Lung (tissue), 12 donors: ENCODE data around the gene UBL4B. TPM values are rescaled to one million over a fixed set of nuclear protein-coding genes. Genes with fewer than 3 reads are reported as not detected.

Source experiments
- ATAC-seq: fragments of 200-7000 bp; cut with Tn5 transposase; one replicate; pipeline ENCODE4 v1.9.1; 2020; ENCODE audit warnings: moderate number of reproducible peaks; ENCODE audit not compliant: insufficient read depth, low FRiP score
- DNase-seq, 3 donors: peaks; one replicate each; pipeline ENCODE4 v3.0.0-alpha.2; 2013 to 2017
- H3K27ac ChIP-seq, 2 donors: one replicate each; pipeline ENCODE4 v1.5.1; 2013; ENCODE audit warnings: mild to moderate bottlenecking in 2 of 2, moderate library complexity in 2 of 2, control low read depth in 1 of 2, inconsistent platforms in 1 of 2, low read depth in 1 of 2, low read length in 1 of 2
- H3K27me3 ChIP-seq, 3 donors: one replicate each; pipeline ENCODE4 v1.5.1; 2013; ENCODE audit warnings: low read length in 2 of 3; ENCODE audit not compliant: control insufficient read depth in 3 of 3, insufficient read depth in 3 of 3
- H3K36me3 ChIP-seq, 4 donors: one replicate each; pipeline ENCODE4 v1.5.1; 2013; ENCODE audit warnings: low read length in 4 of 4, mild to moderate bottlenecking in 1 of 4, moderate library complexity in 1 of 4; ENCODE audit not compliant: control insufficient read depth in 4 of 4, insufficient read depth in 4 of 4
- H3K4me1 ChIP-seq, 5 donors: one replicate each; pipeline ENCODE4 v1.5.1; 2013; ENCODE audit warnings: low read length in 5 of 5, mild to moderate bottlenecking in 2 of 5, moderate library complexity in 1 of 5; ENCODE audit not compliant: control insufficient read depth in 5 of 5, insufficient read depth in 5 of 5
- H3K4me3 ChIP-seq: one replicate; pipeline ENCODE4 v1.5.1; 2013; ENCODE audit warnings: mild to moderate bottlenecking, control low read depth, moderate library complexity
- H3K9ac ChIP-seq, 2 donors: one replicate each; pipeline ENCODE4 v1.5.1; 2013; ENCODE audit warnings: low read length in 2 of 2, control low read depth in 1 of 2; ENCODE audit not compliant: insufficient read depth in 1 of 2
- H3K9me3 ChIP-seq, 4 donors: one replicate each; pipeline ENCODE4 v1.5.1; 2013; ENCODE audit warnings: low read length in 3 of 4, mild to moderate bottlenecking in 1 of 4, moderate library complexity in 1 of 4; ENCODE audit not compliant: control insufficient read depth in 4 of 4, insufficient read depth in 3 of 4
- CTCF ChIP-seq: IDR thresholded peaks from 2 replicates; pipeline ENCODE4 v1.5.1; 2012; ENCODE audit warnings: mild to moderate bottlenecking; ENCODE audit errors: control extremely low read depth, extremely low read depth
- WGBS, 2 donors: extraction: QIAGEN DNeasy Blood & Tissue Kit; methylation state at CpG; one replicate each; pipeline ENCODE4 v1.1.7; 2013; 5-methylcytosine and 5-hydroxymethylcytosine counted together
- polyA plus RNA-seq, 2 donors: library from polyadenylated mRNA; stranded (reverse); fragments of 200-250 nt; gene quantifications; one replicate each; pipeline ENCODE4 v1.2.1, GENCODE V29; 2013
- total RNA-seq, 2 donors: library from RNA; depleted of rRNA in 1 of 2; stranded (reverse); fragments of >200 nt in 1 of 2; gene quantifications; one replicate each; pipeline ENCODE4 v1.2.1, GENCODE V29; 2014 to 2021
- donor health status: control.
- donor health status: control.
- donor health status: Bipolar disorder and iron deficiency.
- donor health status: healthy.
- donor health status: DM: yes; HTN: yes; CAD: no.

Gene UBL4B
- total and polyA plus RNA-seq, 4 donors = not detected

GRCh38 chr1:110085671-110086070 lies 26.6 kb upstream of the UBL4B start:
- TF ChIP-seq CTCF = no peak
- 90% methylated on average over 5 of the region's 5 CpGs for WGBS, 2 donors
- H3K4me3 ChIP-seq = no peak overlapping the region
- no peak overlapping the region for H3K9ac ChIP-seq
- DNase-seq (no peak), ATAC-seq (no peak)
- H3K36me3 ChIP-seq = no peaks in the 10 kb centered on the region
- no peaks in the 10 kb centered on the region for H3K9me3 ChIP-seq
- H3K27me3 ChIP-seq = peaks cover 0 to 64% (median 55%) of the 10 kb centered on the region in 3 donors
- H3K4me1 ChIP-seq = peaks cover 0 to 11% (median 0%) of the 10 kb centered on the region in 5 donors
- H3K27ac ChIP-seq = no peak overlapping the region

DNA sequence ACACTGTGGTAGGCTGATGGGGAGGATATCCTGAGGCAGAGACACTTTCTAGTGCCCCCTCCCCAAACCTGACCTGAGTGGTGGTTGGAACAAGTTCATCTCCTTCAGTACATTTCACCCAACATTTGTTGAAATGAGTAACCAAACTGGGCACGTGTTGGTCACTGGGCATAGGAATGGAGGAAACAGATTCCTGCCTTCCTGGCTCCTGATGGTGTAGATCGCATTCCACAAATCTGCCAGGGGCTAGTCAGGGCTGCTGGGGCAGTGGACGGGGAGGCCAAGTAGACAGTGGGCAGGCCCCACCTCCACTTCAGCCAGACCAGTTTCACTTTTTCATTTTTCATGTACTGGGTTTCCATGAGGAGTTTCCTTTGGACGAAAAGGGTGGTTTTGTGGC lies 25.3 kb upstream of the UBL4B start:
- Histone ChIP-seq H3K36me3 (no peaks in the 10 kb centered on the region), H3K9me3 (no peaks in the 10 kb centered on the region), H3K27me3 (peaks cover 0 to 60% (median 59%) of the 10 kb centered on the region in 3 donors), H3K4me1 (peaks cover 0 to 11% (median 0%) of the 10 kb centered on the region in 5 donors), H3K9ac (no peak overlapping the region), H3K4me3 (no peak overlapping the region), H3K27ac (no peak overlapping the region)
- 62 to 70% methylated on average over 4 of the region's 4 CpGs for WGBS, 2 donors
- ATAC-seq (no peak), DNase-seq (no peak)
- no peak for TF ChIP-seq CTCF

GRCh38 chr1:110087812-110088738 lies 24.2 kb upstream of the UBL4B start:
- TF ChIP-seq CTCF = peak; percentile 55
- no peak overlapping the region for H3K4me3 ChIP-seq
- H3K27me3 ChIP-seq = peaks cover 0 to 54% (median 53%) of the 10 kb centered on the region in 3 donors
- H3K9ac ChIP-seq = no peak overlapping the region
- WGBS, 2 donors = 53 to 58% methylated on average over 15 of the region's 15 CpGs
- H3K4me1 ChIP-seq = peaks cover 0 to 11% (median 0%) of the 10 kb centered on the region in 5 donors
- ATAC-seq (peak; percentile 70), DNase-seq (peak; percentile 32 to 52 (median 50))
- no peak overlapping the region for H3K27ac ChIP-seq
- no peaks in the 10 kb centered on the region for H3K9me3 ChIP-seq
- no peaks in the 10 kb centered on the region for H3K36me3 ChIP-seq
